Activated CD4-positive, alpha-beta T cell treated with anti-CD3 and anti-CD28 coated beads for 1 hour (primary cell): ENCODE data around the gene GPR42.

Experiments used
- DNase-seq: peaks from one replicate; pipeline ENCODE4 v3.0.0-alpha.2; 2020

Gene GPR42, protein sequence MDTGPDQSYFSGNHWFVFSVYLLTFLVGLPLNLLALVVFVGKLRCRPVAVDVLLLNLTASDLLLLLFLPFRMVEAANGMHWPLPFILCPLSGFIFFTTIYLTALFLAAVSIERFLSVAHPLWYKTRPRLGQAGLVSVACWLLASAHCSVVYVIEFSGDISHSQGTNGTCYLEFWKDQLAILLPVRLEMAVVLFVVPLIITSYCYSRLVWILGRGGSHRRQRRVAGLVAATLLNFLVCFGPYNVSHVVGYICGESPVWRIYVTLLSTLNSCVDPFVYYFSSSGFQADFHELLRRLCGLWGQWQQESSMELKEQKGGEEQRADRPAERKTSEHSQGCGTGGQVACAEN

DNA sequence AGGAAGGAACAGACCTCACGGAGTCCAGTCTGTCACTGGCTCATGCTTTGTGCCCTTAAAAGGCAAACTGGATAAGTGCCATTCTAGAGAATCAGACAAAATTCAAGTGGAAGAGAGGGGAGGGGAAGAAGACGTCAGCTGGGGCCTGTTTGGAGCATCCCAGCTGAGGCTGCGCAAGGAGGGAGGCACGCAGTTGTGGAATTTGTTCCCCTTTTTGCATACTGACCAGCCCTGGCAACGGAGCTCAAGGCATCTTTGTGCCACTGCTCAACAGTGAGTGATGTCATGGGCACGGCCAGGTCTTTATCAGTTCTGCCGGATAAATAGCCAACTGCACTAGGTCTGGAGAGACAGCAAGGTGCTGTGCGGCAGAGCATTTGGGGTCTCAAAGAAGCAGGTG is at the start of gene GPR42:
GPR42 (plus strand) TSS at position 347 of the 400 bp plus-strand sequence. CDS start 292 bp downstream, outside the sequence.
- no peak for DNase-seq

DNA sequence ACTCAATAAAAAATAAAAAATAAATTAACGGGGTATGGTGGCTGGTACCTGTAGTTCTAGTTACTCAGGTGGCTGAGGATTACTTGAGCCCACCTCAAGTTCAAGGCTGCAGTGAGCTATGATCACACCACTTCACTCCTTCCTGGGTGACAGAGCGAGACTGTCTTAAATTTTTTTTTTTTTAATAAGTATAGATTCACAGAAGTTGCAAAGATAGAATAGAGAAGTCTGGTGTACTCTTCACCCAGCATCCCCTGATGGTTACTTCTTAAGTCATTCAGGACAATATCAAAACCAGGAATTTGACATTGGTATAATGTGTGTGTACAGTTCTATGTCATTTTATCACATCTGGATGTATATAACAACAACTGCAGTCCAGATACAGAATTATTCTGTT is 49.6 kb upstream of the GPR42 start:
- DNase-seq = no peak

DNA sequence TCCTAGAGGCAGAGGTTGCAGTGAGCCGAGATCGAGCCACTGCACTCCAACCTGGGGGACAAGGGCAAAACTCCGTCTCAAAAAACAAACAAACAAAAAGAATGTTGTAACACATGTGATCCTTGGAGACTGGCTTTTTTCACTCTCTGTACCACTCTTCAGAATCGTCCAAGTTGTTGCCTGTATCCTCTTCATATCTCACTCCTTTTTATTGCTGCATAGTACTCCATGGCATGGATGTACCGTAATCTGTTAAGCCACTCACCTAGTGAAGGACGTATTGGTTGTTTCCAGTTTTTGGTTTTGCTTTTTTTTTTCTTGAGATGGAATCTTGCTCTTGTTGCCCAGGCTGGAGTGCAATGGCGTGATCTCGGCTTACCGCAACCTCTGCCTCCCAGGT is 48.9 kb upstream of the GPR42 start:
- no peak for DNase-seq

DNA sequence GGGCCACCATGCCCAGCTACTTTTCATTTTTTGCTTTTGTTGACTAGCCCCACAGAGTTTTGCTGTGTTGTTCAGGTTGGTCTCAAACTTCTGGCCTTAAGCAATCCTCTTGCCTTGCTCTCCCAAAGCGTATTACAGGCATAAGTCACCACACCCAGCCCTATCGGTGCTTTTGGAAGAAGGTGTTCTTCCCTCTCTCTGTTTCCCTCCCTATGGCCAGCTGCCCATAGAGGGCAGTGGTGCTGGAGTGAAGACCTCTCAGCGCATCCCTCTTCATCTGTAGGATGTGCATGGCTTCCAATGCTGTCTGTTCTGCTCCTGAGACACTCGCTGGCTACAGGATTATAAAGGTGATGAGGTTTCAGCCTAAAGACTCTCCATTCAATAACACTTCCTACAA is 43.2 kb upstream of the GPR42 start:
- DNase-seq = no peak

DNA sequence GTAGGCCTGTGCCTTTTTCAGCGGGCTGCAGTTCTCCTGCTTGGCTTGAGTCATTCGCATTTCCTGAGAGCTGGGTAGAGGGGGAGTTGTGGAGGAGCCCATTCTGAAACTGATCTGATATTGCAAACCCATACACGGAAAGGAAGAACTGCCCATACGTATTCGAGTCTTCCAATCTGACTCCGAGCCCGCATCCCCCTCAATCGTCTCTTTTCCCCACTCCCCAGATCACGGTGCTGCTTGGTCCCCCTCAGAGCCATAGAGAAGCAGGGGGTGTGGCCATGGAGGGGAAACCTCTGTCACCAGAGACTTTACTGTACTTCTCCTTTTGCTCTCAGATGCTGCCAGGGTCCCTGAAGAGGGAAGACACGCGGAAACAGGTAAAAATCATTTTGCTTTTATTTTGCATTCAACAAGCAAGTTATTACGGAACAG is 42.0 kb upstream of the GPR42 start, which contains the start of gene CD22:
CD22 (plus strand) TSS at position 337 of the 435 bp plus-strand sequence. CDS start 2,854 bp downstream, outside the sequence.
- no peak for DNase-seq

DNA sequence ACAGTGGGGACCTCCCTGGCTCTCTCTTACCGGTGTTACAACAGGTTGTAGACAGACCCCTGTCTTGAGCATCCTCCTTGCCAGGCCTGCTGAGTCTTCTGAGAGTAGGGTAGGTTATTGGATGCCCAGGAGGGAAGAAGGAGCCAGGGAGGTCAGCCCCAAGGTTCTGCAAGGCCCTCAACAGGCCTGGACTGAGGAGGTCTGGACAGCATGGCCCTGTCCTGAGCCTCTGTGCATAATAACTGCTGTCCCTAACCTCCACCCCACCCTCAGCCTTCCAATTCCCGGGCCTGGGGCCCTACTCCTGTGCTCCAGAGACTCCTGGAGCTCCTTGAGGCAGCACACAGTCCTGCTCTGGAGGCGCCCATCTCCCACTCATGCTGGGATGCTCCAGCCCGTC is 41.5 kb upstream of the GPR42 start:
- DNase-seq = no peak

DNA sequence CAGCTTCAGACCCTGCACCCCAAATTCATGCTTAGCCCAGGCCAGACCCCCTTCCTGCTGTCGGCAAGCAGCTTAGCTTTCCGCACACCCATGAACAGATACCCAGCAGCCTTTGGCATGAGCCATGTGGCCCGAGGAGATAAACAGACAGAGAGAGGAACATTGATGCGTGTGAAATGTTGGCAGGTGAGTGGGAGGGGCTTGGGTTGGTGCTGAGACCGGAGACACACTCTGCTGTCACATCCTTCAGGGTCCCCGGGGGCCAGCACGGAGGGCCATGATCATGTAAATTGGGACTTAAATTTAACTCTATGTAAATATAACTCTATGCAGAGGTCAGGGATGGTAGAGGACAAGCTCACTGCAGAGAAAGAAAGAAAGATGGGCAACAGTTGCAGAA is 40.4 kb upstream of the GPR42 start:
- DNase-seq = no peak

DNA sequence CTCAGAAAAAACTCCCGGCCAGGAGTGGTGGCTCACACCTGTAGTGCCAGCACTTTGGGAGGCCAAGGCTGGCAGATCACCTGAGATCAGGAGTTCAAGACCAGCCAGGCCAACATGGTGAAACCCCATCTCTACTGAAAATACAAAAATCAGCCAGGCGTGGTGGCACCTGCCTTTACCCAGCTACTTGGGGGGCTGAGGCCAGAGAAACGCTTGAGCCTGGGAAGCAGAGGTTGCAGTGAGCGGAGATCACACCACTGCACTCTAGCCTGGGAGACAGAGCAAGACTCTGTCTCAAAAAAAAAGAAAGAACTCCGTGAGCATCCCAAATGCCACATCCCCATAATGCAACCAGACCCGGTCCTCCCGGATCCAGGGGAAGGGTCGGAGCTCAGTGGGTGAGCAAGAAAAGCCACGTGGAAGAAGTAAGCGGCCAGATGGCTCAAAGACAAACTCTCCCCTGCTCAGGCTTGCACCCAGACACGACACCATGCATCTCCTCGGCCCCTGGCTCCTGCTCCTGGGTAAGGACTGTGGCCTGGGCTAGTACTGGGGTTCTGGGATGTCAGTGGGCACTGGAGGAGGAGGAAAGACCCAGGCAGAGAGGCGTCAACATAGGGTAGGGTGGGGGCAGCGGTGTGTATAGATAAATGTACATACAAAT is 39.2 kb upstream of the GPR42 start:
- no peak for DNase-seq

DNA sequence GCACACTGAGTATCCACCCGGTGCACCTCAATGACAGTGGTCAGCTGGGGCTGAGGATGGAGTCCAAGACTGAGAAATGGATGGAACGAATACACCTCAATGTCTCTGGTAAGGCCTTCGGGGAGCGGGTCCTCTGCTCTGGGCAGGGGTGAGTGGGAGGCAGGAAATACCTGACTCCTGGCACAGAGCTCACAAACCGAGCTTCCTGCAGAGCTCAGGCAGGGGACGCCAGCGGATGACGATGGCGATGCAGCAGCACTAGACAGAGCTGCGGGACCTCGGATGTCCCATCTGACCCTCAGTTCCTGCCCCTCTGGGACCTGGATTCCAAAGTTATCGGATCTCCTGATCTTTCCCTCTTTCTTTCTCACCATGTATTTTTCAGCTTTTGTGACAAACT is 38.1 kb upstream of the GPR42 start:
- no peak for DNase-seq

DNA sequence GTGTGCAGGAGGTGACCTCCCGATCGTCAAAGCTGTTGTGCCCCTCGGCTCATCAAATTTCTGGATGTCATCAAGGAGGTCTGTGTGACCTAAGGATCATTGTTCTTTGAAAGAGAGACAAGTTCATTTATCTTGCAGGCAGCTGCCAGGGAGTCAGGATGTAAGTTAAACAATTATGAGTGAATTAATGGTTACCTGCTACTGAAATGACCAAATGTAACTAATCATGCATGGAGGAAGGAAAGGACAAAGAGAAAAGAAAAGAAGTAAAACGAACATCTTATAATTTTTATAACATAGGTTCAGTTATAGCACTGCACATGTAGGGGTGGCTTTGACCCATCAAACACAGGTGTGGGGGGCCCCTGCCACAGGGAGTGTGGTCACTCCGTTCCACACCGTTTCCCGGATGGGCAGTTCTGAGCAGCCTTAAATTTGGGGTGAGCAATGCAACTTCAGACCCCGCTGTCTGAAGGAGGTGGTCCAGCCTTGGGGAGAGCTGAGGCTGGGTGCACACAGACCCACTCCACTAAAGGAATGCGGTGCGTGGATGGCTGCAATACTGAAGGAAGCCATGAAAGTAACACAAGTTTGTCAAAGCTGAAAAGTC is 36.6 kb upstream of the GPR42 start:
- no peak for DNase-seq

DNA sequence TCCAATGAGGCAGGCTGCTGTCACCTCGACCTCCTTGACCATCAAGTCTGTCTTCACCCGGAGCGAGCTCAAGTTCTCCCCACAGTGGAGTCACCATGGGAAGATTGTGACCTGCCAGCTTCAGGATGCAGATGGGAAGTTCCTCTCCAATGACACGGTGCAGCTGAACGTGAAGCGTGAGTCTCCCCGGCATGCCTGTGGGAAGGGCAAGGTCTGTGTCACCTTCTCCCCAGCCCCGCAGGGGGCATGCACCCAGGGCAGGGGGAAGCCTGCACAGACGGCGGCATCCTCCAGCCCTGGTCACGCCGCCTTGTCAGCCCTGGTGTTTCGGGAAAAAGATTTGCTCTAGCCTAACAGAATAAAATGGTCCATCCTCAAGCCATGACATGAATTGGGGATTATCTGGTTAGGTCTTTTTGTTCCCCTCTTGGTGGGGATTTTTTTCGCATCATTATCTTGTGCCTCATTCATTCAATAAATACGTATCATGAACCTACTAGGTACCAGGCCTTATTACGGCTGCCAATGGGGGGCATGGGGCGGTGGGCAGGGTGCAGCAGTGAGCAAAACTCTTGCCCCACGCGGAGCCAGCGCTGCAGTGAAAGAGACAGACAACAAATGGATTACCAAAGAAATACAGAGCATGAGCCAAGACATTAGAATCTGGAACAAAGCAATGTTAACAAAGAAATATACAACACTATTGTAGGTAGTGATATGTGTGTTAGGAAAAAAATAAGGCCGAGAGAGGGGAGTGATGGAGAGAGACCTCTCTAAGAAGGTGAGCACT is 34.5 kb upstream of the GPR42 start:
- DNase-seq = no peak

DNA sequence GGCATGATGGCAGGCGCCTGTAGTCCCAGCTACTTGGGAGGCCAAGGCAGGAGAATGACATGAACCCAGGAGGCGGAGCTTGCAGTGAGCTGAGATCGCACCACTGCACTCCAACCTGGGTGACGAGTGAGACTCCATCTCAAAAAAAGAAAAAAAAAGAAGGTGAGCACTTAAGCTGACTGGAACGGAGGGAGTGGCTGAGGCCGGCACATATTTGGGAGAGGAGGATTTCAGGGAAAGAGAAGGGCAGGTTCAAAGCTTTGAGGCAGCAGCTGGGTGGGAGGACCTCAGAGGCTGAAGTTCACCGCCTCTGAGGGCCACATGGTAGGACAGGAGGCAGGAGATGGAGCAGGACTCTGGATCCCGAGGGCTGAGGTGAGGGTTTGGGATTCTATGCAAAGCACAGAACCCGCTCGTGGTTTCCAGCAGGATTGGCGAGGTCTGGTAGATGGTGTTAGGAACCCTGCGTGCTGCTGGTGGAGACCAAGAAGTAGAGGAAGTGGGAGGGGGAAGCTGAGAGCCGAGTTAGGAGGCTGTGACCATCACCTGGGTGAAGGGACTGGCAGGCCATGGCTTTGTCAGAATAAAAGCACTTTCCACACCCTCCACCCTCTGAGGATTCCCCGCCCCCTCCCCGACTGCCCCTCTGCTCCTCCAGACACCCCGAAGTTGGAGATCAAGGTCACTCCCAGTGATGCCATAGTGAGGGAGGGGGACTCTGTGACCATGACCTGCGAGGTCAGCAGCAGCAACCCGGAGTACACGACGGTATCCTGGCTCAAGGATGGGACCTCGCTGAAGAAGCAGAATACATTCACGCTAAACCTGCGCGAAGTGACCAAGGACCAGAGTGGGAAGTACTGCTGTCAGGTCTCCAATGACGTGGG is 33.5 kb upstream of the GPR42 start:
- DNase-seq = no peak

DNA sequence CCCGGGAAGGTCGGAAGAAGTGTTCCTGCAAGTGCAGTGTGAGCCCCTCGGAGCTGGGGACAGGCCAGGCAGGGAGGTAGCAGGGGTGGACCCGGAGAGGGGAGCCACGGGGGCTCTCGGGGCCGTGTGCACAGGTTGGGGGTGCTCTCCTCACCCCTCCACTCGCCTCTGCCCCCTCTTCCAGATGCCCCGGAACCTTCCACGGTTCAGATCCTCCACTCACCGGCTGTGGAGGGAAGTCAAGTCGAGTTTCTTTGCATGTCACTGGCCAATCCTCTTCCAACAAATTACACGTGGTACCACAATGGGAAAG is 32.9 kb upstream of the GPR42 start:
- DNase-seq = no peak

DNA sequence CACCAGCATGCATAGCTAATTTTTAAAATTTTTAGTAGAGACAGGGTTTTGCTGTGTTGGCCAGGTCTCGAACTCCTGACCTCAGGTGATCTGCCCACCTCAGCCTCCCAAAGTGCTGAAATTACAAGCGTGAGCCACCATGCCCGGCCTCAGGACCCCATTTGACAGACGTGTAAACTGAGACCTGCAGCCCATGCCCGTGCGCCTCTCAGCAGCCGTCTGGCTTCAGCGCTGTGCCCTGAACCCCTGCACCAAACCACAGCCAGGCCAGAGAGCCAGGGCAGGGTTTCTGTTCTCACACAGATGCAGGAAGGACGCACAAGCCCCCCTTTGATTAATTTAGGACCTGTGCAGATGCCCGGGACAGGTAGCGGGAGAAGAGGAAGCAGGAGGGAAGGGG is 30.4 kb upstream of the GPR42 start:
- no peak for DNase-seq

DNA sequence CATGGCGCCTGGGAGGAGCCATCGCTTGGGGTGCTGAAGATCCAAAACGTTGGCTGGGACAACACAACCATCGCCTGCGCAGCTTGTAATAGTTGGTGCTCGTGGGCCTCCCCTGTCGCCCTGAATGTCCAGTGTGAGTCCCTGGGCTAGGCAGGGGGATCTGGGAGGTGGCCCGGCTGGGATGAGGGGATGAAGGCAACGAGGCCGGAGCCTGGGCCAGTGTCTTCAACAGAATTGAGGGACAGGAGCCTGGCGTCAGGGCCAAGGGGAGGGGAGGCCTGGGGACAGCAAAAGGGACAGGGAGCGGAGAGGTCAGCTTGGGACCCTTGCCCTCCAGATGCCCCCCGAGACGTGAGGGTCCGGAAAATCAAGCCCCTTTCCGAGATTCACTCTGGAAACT is 29.9 kb upstream of the GPR42 start:
- DNase-seq = no peak

DNA sequence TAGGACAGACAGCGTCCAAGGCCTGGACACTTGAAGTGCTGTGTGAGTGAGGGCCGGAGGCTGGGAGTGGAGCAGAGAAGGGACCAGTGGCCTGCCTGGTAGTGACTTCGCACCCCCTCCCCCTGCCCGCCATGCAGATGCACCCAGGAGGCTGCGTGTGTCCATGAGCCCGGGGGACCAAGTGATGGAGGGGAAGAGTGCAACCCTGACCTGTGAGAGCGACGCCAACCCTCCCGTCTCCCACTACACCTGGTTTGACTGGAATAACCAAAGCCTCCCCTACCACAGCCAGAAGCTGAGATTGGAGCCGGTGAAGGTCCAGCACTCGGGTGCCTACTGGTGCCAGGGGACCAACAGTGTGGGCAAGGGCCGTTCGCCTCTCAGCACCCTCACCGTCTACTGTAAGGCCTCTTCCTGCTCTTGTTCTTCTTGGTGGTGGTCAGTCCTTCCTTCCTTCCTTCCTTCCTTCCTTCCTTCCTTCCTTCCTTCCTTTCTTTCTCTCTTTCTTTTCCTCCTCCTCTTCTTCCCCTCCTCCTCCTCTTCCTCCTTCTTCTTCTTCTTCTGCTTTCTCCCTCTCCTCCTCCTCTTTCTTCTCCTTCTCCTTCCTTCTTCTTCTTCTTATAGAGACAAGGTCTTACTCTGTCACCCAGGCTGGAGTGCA is 29.2 kb upstream of the GPR42 start:
- no peak for DNase-seq

DNA sequence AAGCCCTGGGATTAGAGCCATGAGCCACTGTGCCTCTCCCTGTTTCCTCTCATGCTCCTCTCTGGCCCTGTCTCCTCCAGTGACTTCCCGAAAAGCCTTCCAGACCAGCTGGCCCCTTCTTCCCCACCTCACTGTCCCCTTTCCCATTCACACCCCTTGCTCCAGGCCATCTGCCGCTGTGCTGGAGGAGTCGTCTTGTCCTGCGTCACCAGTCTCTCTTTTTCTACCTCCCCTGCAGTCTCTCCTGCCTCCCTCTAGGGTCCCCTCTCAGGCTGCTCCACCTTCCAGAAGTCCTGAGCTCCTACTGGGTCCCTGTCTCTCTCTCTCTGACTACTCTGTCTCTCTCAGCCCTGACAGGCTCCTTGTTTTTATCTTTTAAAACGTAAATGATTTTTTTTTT is 28.4 kb upstream of the GPR42 start:
- no peak for DNase-seq

DNA sequence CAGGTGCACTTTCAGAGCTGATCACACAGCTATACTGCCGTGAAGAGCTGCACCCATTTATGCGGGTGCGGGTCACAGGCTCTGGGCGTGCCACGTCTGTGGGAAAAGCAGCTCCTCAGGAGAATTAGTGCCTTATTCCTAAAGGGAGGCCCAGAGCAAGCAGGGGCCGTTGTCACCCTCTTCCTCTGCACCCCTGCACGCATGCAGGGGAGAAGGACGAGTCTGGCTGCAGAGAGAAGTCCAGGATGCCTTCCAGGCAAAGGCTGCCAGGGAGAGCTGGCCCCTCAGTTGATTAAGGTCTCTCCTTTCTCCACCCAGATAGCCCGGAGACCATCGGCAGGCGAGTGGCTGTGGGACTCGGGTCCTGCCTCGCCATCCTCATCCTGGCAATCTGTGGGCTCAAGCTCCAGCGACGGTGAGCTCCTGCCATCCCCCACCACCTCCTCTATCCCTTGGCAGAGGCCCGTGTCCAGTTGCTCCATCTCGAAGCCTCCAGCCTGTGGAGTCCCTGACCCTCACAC is 26.3 kb upstream of the GPR42 start:
- DNase-seq = no peak

DNA sequence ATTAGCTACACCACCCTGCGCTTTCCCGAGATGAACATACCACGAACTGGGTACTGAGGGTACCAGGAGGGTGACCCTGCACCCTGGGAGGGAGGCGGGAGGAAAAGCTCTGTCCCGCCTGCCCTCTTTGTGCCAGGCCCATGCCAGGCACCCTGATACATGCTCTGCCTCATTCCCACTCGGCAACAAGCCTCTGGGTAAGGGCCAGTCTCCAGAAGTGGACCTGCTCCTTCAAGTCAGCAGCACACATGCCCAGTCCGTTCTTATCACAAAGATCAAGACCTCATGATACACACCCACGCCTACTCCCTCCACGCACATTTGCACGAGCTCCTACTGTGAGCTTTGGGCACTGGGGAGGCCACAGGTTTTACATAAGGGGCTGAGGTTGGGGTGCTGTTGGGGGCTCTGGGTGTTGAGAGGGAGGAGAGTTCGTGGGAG is 25.2 kb upstream of the GPR42 start:
- no peak for DNase-seq

DNA sequence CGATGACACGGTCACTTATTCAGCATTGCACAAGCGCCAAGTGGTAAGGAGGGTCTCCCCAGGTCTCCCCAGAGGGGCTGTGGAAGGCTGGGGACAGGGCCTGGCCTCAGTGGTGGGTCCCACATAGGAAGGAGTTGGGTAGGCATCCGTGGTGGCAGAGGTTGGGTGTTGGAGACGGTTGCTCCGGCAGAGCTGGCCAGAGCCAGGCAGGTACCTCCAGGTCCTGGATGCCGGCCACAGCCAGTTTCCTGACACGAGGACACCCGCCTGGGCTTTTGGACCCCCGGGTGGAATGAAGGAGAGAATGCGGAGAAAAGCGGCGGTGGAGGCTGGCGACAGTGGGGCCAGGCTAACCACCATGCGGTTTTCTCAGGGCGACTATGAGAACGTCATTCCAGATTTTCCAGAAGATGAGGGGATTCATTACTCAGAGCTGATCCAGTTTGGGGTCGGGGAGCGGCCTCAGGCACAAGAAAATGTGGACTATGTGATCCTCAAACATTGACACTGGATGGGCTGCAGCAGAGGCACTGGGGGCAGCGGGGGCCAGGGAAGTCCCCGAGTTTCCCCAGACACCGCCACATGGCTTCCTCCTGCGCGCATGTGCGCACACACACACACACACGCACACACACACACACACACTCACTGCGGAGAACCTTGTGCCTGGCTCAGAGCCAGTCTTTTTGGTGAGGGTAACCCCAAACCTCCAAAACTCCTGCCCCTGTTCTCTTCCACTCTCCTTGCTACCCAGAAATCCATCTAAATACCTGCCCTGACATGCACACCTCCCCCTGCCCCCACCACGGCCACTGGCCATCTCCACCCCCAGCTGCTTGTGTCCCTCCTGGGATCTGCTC is 24.4 kb upstream of the GPR42 start:
- DNase-seq = peak; percentile 47
